Testis (tissue), 2 donors: ENCODE measurements around the gene VTCN1.

Experiments
- POLR2A ChIP-seq: fragments of 450-650 bp; IDR thresholded peaks from one replicate; pipeline ENCODE4 v1.6.1; 2017; ENCODE audit warnings: antibody characterized with exemption, mild to moderate bottlenecking, moderate library complexity
- TF ChIP-seq, protein P1 (sequence below), 3 experiments: fragments of 450-650 bp in 2 of 3; fragments of 200-600 bp in 1 of 3; sonication (generic) in 1 of 3; IDR thresholded peaks; one replicate each; pipeline ENCODE4 v1.5.1; 2016 to 2019; ENCODE audit warnings: antibody characterized with exemption in 3 of 3, mild to moderate bottlenecking in 2 of 3, moderate library complexity in 1 of 3

DNA sequence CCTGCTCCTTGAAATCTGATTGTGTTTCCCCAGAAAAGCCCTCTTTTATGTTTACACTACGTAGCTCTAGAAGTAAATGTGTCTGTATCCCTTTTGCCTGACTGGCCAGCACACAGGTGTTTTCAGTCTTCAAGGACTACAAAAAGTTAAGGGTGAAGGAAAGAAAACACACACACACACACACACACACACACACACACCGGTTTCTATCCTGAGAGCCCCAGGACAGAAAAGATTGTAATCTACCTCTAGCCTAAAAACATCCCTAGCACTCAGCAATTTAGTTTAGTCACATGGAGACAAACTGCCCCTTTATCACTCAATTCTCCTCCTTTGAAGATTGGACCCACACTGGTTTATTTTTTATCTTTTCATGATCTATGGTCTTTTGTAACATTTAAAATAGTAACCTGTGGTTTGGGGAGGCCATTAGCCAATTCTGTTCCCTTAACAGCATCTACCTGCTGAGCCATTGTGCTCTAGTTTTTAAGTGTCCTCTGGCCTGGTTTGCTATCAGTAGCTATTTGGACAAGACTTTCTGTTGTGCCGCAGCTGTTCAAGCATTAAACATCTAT, 73.4 kb downstream of the VTCN1 start:
- TF ChIP-seq, protein P1, sequence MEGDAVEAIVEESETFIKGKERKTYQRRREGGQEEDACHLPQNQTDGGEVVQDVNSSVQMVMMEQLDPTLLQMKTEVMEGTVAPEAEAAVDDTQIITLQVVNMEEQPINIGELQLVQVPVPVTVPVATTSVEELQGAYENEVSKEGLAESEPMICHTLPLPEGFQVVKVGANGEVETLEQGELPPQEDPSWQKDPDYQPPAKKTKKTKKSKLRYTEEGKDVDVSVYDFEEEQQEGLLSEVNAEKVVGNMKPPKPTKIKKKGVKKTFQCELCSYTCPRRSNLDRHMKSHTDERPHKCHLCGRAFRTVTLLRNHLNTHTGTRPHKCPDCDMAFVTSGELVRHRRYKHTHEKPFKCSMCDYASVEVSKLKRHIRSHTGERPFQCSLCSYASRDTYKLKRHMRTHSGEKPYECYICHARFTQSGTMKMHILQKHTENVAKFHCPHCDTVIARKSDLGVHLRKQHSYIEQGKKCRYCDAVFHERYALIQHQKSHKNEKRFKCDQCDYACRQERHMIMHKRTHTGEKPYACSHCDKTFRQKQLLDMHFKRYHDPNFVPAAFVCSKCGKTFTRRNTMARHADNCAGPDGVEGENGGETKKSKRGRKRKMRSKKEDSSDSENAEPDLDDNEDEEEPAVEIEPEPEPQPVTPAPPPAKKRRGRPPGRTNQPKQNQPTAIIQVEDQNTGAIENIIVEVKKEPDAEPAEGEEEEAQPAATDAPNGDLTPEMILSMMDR (IDR thresholded peaks at IDR 0.05) = no peak
- no peak for TF ChIP-seq POLR2A
